ENCODE data around the gene ZCCHC8. TPM values are rescaled to one million over a fixed set of nuclear protein-coding genes. Genes with fewer than 3 reads are reported as not detected.

ZCCHC8 gene
- total RNA-seq, 1 donor from 2014 or later: 19.0 TPM

DNA sequence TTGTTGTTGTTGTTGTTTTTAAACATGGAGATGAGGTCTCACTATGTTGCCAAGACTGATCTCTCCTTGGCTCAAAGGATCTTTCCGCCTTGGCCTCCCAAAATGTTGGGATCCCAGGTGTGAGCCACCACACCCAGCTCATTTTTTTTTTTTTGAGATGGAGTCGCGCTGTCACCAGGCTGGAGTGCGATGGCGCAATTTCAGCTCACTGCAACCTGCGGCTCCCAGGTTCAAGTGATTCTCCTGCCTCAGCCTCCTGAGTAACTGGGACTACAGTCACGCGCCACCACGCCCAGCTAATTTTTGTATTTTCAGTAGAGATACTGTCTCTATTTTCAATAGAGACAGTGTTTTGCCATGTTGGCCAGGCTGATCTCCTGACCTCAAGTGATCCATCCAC lies 73.3 kb downstream of the ZCCHC8 start:
- no peak for DNase-seq (ENCODE audit: low spot score)

DNA sequence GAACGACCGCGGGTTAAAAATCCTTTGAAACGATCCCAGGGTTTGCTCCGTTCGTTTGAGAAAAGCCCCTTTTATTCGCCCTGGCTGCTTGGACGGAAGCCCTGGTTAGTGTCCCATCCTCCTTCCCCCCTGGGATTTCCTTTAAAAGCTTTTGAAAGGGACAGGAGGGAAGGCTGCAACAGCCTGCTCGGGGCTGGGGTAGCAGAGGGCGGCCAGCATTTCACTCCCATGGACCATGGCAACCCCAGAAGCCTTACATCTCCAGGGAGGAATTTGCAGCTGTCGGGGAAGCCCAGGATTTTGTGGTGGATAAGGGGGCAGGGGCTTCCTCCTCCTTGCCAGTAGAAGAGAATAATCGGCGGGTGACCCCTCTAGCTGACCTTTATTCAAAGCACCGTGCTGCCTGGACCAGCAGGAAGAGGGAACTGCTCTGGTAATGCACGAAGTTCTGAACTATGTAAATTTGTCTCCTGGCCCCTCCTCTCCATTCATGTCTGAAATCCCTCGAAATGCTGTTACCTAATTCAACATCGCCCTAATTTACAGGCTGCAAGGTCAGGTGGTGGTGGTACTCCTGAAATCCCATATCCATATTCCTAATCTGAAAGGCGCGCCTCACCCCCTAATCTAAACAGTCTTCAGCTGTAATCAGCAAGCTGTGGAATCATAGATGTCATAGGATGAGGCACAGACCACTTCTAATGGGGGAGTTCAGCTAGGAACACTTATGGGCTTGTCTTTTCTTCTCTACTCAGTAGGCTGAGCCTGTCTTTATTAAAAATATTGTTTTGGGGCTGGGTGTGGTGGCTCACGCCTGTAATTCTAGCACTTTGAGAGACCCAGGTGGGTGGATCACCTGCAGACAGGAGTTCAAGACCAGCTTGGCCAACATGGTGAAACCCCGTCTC lies 77.2 kb downstream of the ZCCHC8 start:
- DNase-seq (ENCODE audit: low spot score): no peak

DNA sequence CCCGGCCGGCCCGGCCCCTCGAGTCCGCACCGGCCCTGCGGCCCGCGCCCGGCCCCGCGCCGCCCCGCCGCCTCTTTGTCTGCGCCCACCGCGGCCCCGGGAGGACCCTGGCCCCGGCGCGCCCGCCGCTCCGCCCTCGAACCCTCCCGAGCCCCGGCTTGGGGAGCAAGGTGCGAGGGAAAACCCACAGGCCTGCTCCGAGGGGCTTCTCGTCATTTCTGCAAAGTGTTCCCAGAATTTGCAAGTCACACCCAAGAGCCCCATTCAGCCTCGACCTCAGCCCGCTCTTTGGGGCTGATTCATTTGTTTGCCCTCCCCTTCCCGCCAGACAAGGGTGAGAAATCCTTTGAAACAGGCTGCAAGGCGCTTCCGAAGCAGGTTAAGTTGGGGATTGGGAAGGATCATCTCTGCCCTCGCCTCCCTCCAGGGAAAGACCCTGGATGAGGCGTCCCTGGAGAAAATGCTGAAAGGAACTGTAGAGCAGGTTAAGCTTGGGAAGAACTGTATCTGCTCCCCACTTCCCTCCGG lies 77.9 kb downstream of the ZCCHC8 start:
- DNase-seq (ENCODE audit: low spot score): no peak

- DNase-seq (ENCODE audit: low spot score): peak; percentile 33
Observed at GRCh38 chr12:122421821-122422729, 78.7 kb downstream of the ZCCHC8 start, which contains the start of gene CLIP1. Gene CLIP1, minus strand, starts transcription at chr12:122422669. Its CDS starts 42,217 bp downstream, at chr12:122380452.

Other genes with a start within 250 kb of the ZCCHC8 start
- gene VPS33A, start 234.4 kb downstream of the ZCCHC8 start, total RNA-seq: 18.7 TPM
- 71.6 TPM for gene CLIP1, start 78.3 kb downstream of the ZCCHC8 start, total RNA-seq
- gene RSRC2, start 26.0 kb upstream of the ZCCHC8 start, total RNA-seq: 53.1 TPM
- 7.2 TPM for gene KNTC1, start 26.3 kb upstream of the ZCCHC8 start, total RNA-seq
- gene HCAR2, start 202.4 kb upstream of the ZCCHC8 start, total RNA-seq: not detected
- not detected for gene HCAR3, start 215.9 kb upstream of the ZCCHC8 start, total RNA-seq
- gene HCAR1, start 229.9 kb upstream of the ZCCHC8 start, total RNA-seq: 0.20 TPM

Measured in mucosa of gallbladder (tissue), 1 donor.